Uterus (tissue), 4 donors: ENCODE results near the gene GALNT9. TPM values are rescaled to one million over a fixed set of nuclear protein-coding genes. Genes with fewer than 3 reads are reported as not detected.

Source experiments
- DNase-seq, 2 donors: peaks; one replicate each; pipeline ENCODE4 v3.0.0-alpha.2; 2019 to 2020
- H3K27ac ChIP-seq, 2 donors: fragments of 200-600 bp; sonication (generic); 1 replicate in 1 of 2; 2 replicates in 1 of 2; pipeline ENCODE4 v1.5.1; 2016 to 2018
- H3K27me3 ChIP-seq, 2 donors: fragments of 200-600 bp; sonication (generic); one replicate each; pipeline ENCODE4 v1.5.1; 2018 to 2019; ENCODE audit warnings: control low read depth in 1 of 2
- H3K36me3 ChIP-seq, 2 donors: fragments of 200-600 bp; sonication (generic); one replicate each; pipeline ENCODE4 v1.5.1; 2019; ENCODE audit warnings: control low read depth in 1 of 2
- H3K4me1 ChIP-seq, 2 donors: fragments of 200-600 bp; sonication (generic); one replicate each; pipeline ENCODE4 v1.5.1; 2018 to 2019; ENCODE audit warnings: control low read depth in 1 of 2
- H3K4me3 ChIP-seq, 2 donors: fragments of 200-600 bp; sonication (generic); 1 replicate in 1 of 2; 2 replicates in 1 of 2; pipeline ENCODE4 v1.5.1; 2018 to 2019; ENCODE audit warnings: mild to moderate bottlenecking in 1 of 2
- H3K9me3 ChIP-seq, 2 donors: fragments of 200-600 bp; sonication (generic); one replicate each; pipeline ENCODE4 v1.5.1; 2019; ENCODE audit warnings: control low read depth in 1 of 2
- POLR2A ChIP-seq, 2 donors: fragments of 450-650 bp; IDR thresholded peaks; one replicate each; pipeline ENCODE4 v1.6.1; 2016; ENCODE audit warnings: antibody characterized with exemption in 2 of 2, mild to moderate bottlenecking in 1 of 2, moderate library complexity in 1 of 2
- intact Hi-C: fragments of 100-400 bp; cut with DNase I; formaldehyde crosslinking; loops from one replicate; pipeline ENCODE4 v1.15.1; 2023; ENCODE audit warnings: low total_unique reads
- total RNA-seq, 4 donors: library from RNA; depleted of rRNA in 3 of 4; stranded (reverse); fragments of >200 nt in 3 of 4; gene quantifications; one replicate each; pipeline versions ENCODE4 v1.1.0 to v1.2.4, GENCODE V29; 2014 to 2023
- TF ChIP-seq, protein P1 (sequence below), 4 experiments: fragments of 200-600 bp in 2 of 4; fragments of 450-650 bp in 2 of 4; sonication (generic) in 2 of 4; IDR thresholded peaks; one replicate each; pipeline ENCODE4 v1.5.1; 2016 to 2019; ENCODE audit warnings: antibody characterized with exemption in 4 of 4, mild to moderate bottlenecking in 2 of 4, moderate library complexity in 1 of 4
- donor health status: DM: yes; HTN: yes; CAD: no.

The GALNT9 gene
- total RNA-seq, 4 donors from 2014 or later, result 1.5 to 4.3 TPM; not detected in 2

DNA sequence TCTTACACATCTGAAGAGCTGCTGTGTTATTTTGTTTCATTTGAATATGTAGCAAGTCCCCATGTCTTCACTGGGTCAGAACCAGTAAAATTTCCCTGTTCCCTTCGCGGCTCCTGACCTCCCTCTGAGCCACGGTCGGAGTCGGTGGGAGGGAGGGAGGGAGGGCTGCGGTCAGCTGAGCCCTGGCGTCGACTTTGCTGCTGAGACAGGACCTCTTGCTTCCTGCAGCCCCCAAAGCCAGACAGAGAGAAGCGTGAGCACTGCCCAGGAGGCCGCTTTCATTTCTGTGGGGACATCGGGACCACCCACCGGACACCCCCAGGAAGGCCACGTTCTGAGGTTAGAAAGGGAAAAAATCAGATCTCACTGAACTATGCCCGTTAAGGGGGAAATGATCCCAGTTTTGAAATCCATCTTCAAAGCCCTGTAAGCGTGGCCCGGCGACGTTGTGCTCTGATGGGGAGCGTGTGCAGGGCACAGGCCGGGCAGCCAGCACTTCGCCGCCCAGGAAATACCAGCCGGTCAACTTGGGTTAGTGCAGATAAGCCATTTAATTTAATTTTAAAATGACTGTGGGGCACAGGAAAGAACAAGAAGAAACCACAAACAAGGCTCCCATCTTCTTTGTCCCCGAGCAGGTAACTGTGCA is 143.1 kb downstream of the GALNT9 start:
- H3K4me3 ChIP-seq, result no peak overlapping the region
- intact Hi-C loops, result no loop called here

DNA sequence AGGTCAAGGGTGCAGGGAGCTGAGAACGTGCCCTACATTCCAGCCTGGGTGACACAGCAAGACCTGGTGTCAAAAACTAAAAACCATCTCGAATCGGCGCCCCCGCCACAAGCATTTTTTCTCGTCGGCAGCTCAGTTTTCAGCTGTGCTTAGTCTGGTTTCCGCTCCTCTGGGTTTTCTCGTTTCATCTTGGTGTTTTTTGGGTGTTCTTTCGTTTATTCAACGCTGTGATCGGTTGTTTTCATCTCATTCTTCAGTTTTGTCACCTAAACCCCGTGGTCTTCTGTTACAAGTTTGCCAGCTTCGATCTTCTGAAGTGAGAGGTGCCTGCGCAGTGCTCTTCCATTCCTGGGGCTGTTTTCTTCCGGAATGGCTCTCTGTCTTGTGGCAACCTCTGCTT is 143.7 kb downstream of the GALNT9 start:
- no peak for DNase-seq
- no peak for TF ChIP-seq POLR2A (IDR thresholded peaks at IDR 0.05)
- peaks cover 0 to 12% of the 10 kb centered on the region in 2 donors for H3K4me1 ChIP-seq
- H3K4me3 ChIP-seq, result no peak overlapping the region
- intact Hi-C loops, result no loop called here
- H3K36me3 ChIP-seq, result no peaks in the 10 kb centered on the region
- no peaks in the 10 kb centered on the region for H3K9me3 ChIP-seq
- no peaks in the 10 kb centered on the region for H3K27me3 ChIP-seq
- no peak overlapping the region for H3K27ac ChIP-seq

More for the DNA sequence above, 143.1 kb downstream of the GALNT9 start:
- no peak for DNase-seq
- no peaks in the 10 kb centered on the region for H3K27me3 ChIP-seq
- peaks cover 0 to 15% of the 10 kb centered on the region in 2 donors for H3K4me1 ChIP-seq
- H3K9me3 ChIP-seq, result no peaks in the 10 kb centered on the region
- no peaks in the 10 kb centered on the region for H3K36me3 ChIP-seq
- TF ChIP-seq, protein P1, sequence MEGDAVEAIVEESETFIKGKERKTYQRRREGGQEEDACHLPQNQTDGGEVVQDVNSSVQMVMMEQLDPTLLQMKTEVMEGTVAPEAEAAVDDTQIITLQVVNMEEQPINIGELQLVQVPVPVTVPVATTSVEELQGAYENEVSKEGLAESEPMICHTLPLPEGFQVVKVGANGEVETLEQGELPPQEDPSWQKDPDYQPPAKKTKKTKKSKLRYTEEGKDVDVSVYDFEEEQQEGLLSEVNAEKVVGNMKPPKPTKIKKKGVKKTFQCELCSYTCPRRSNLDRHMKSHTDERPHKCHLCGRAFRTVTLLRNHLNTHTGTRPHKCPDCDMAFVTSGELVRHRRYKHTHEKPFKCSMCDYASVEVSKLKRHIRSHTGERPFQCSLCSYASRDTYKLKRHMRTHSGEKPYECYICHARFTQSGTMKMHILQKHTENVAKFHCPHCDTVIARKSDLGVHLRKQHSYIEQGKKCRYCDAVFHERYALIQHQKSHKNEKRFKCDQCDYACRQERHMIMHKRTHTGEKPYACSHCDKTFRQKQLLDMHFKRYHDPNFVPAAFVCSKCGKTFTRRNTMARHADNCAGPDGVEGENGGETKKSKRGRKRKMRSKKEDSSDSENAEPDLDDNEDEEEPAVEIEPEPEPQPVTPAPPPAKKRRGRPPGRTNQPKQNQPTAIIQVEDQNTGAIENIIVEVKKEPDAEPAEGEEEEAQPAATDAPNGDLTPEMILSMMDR (IDR thresholded peaks at IDR 0.05), result no peak
- TF ChIP-seq POLR2A (IDR thresholded peaks at IDR 0.05), result no peak
- H3K27ac ChIP-seq, result no peak overlapping the region

DNA sequence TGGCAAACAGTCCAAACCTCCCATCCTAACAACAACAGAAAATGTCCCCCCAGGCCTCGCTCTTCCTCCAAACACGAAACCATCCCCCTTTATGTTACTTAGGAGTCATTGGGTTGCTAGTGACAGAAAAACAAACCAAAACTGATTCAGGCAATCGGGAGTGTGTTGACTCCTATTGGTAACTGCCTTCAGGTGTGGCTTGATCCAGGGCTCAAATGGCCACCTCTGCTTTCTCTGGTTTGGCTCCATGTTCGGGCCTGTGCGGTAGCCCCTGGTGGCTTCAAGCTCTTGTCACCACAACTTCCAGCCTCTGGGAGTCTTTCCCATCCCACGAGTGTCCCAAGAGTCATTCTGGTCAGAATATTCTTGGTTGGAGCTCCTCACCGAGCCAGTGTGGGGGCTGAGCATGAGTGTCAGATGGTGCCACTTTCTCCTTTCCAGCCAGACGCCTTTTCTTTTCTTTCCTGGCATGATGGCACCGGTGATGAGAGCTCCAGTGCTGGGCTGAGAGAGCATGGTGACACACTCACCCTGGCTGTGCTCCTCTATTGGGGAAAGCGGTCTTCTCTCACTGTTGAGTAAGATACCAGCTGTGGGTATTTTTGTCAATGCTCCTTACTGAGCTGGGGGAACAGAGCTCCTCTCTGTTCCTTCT is 146.6 kb downstream of the GALNT9 start:
- H3K4me1 ChIP-seq, result no peaks in the 10 kb centered on the region
- no peaks in the 10 kb centered on the region for H3K36me3 ChIP-seq
- no peak overlapping the region for H3K4me3 ChIP-seq
- TF ChIP-seq, protein P1 (IDR thresholded peaks at IDR 0.05), result no peak
- TF ChIP-seq POLR2A (IDR thresholded peaks at IDR 0.05), result no peak
- no peaks in the 10 kb centered on the region for H3K9me3 ChIP-seq
- no peak overlapping the region for H3K27ac ChIP-seq
- intact Hi-C loops, result no loop called here
- H3K27me3 ChIP-seq, result peaks cover 0 to 10% of the 10 kb centered on the region in 2 donors
- no peak for DNase-seq

DNA sequence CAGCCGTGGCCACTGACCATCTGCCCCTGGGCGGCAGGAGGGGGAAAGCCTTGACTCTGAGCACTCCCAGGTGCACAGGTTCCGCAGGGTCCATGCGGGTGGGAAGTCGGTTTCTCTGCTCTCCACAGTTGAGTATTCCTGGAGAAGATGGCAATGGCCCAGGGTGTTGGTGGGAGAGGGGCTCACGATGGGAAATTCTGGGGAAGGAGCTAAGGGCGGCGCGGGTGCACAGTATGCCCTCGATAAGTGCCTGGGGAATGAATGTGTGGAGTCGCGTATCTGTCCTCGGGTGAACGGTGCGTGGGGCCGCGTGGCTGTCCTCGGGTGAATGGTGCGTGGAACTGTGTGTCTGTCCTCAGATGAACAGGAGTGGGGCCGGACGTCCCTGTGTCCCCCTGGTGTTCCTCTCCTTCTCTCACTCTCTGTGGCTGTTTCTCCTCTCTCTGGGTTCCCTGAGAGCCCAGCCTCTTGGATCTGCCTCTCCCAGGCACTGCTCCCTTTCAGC is 147.1 kb downstream of the GALNT9 start:
- intact Hi-C loops, result no loop called here
- TF ChIP-seq, protein P1 (IDR thresholded peaks at IDR 0.05), result no peak
- TF ChIP-seq POLR2A (IDR thresholded peaks at IDR 0.05), result no peak
- Histone ChIP-seq H3K4me1 (no peaks in the 10 kb centered on the region), H3K36me3 (no peaks in the 10 kb centered on the region), H3K27ac (no peak overlapping the region), H3K9me3 (no peaks in the 10 kb centered on the region), H3K4me3 (no peak overlapping the region), H3K27me3 (peaks cover 0 to 16% of the 10 kb centered on the region in 2 donors)
- no peak for DNase-seq

DNA sequence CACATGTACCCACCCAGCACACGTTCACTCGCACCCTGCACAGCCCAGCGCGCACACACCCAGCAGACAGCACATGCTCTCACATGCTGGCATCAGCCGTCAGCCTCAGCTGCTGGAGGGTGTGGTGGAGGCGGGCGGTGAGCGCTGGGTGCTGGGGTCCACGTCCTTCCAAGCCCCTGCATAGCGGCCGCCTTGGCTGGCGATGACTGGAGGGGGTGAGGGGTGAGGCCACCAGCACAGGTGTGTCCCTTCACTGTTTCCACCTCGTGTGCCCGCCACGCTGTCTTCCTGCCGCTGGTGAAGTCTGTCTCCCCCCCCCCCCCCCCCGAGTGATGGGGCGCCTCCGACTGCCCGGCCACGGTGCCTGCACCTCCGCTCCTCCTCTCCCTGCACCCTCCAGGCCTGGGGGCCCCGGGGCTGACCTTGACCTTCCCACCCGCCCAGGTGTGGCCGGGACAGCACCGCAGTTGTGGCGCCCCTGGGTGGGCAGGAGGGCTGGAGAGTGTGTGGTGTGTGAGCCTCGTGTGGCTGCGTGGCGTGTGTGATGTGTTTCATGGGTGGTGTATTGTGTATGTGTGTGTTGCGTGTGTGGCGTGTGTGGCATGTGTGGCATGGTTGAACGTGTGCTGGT is 147.7 kb downstream of the GALNT9 start:
- Histone ChIP-seq H3K4me3 (no peak overlapping the region), H3K36me3 (no peaks in the 10 kb centered on the region), H3K27me3 (peaks cover 0 to 21% of the 10 kb centered on the region in 2 donors), H3K9me3 (no peaks in the 10 kb centered on the region), H3K4me1 (no peaks in the 10 kb centered on the region), H3K27ac (no peak overlapping the region)
- DNase-seq, result no peak
- intact Hi-C loops, result no loop called here
- TF ChIP-seq, protein P1 (IDR thresholded peaks at IDR 0.05), result no peak
- TF ChIP-seq POLR2A (IDR thresholded peaks at IDR 0.05), result no peak
